Measurements from ENCODE around the gene MGST2. TPM values are rescaled to one million over a fixed set of nuclear protein-coding genes. Genes with fewer than 3 reads are reported as not detected.
"Not testable (repeated sequence)": the region's sequence is repeated elsewhere in the genome, so short reads cannot be mapped to it uniquely, and the experiment has no call there.

MGST2 gene
- polyA plus RNA-seq, 1 donor from 2014 or later = 2.0 TPM

DNA sequence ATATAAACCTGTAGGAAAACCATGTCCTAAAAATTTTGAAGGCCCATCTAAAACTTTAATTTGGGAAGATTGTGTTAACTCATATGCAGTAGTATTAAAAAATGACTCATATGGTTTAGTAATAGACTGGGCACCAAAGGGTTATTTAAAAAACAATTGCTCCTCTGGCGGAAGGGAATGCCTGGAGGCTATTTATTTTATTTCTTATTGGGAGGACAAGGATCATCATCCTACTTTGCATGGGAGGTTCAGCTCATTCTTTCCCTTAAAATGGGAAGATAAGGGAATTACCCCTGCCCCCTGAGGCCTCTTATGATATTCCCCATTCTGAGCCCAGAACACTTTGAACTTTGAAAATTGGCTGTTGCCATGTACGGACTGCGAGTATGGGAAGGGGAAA is 29.7 kb upstream of the MGST2 start:
- no peaks in the 10 kb centered on the region for H3K27me3 ChIP-seq (ENCODE audit: insufficient read depth, low read depth, low read length)
- no peaks in the 10 kb centered on the region for H3K36me3 ChIP-seq (ENCODE audit: insufficient read depth, low read length)
- H3K9me2 ChIP-seq (ENCODE audit: insufficient read depth, low read length) = no peaks in the 10 kb centered on the region
- no peaks in the 10 kb centered on the region for H4K20me1 ChIP-seq (ENCODE audit: insufficient read depth)
- no peak overlapping the region for H3K4me3 ChIP-seq (ENCODE audit: low read length)
- no peaks in the 10 kb centered on the region for H3K9me3 ChIP-seq (ENCODE audit: low read length)
- H3K27ac ChIP-seq (ENCODE audit: low read length) = no peak overlapping the region
- H3K9ac ChIP-seq (ENCODE audit: low read length) = no peak overlapping the region
- no peaks in the 10 kb centered on the region for H3K79me2 ChIP-seq (replicated peaks; ENCODE audit: insufficient read depth, low read length)
- H3F3A ChIP-seq (ENCODE audit: insufficient read depth, low read length, poor library complexity, severe bottlenecking) = no peaks in the 10 kb centered on the region
- H3K4me2 ChIP-seq (ENCODE audit: low read length) = no peak overlapping the region
- no peak for TF ChIP-seq EP300 (conservative IDR thresholded peaks at IDR 0.05; ENCODE audit: poor library complexity, severe bottlenecking)
- TF ChIP-seq RAD21 (conservative IDR thresholded peaks at IDR 0.05) = no peak
- TF ChIP-seq, protein P1, sequence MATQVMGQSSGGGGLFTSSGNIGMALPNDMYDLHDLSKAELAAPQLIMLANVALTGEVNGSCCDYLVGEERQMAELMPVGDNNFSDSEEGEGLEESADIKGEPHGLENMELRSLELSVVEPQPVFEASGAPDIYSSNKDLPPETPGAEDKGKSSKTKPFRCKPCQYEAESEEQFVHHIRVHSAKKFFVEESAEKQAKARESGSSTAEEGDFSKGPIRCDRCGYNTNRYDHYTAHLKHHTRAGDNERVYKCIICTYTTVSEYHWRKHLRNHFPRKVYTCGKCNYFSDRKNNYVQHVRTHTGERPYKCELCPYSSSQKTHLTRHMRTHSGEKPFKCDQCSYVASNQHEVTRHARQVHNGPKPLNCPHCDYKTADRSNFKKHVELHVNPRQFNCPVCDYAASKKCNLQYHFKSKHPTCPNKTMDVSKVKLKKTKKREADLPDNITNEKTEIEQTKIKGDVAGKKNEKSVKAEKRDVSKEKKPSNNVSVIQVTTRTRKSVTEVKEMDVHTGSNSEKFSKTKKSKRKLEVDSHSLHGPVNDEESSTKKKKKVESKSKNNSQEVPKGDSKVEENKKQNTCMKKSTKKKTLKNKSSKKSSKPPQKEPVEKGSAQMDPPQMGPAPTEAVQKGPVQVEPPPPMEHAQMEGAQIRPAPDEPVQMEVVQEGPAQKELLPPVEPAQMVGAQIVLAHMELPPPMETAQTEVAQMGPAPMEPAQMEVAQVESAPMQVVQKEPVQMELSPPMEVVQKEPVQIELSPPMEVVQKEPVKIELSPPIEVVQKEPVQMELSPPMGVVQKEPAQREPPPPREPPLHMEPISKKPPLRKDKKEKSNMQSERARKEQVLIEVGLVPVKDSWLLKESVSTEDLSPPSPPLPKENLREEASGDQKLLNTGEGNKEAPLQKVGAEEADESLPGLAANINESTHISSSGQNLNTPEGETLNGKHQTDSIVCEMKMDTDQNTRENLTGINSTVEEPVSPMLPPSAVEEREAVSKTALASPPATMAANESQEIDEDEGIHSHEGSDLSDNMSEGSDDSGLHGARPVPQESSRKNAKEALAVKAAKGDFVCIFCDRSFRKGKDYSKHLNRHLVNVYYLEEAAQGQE (IDR thresholded peaks at IDR 0.05; ENCODE audit: borderline replicate concordance) = no peak
- no peak for TF ChIP-seq SMC3 (conservative IDR thresholded peaks at IDR 0.05; ENCODE audit: poor library complexity)
- no peak for TF ChIP-seq EZH2 (IDR thresholded peaks at IDR 0.05; ENCODE audit: borderline replicate concordance, insufficient read depth, low read length, poor library complexity, severe bottlenecking)
- H2AFZ ChIP-seq (ENCODE audit: low read depth, low read length) = no peak overlapping the region

- not testable (repeated sequence) for H2AFZ ChIP-seq (ENCODE audit: low read depth, low read length); H3K36me3 ChIP-seq (ENCODE audit: insufficient read depth, low read length); H3K9me3 ChIP-seq (ENCODE audit: low read length); H3K79me2 ChIP-seq (replicated peaks; ENCODE audit: insufficient read depth, low read length); H3K4me3 ChIP-seq (ENCODE audit: low read length); H3F3A ChIP-seq (ENCODE audit: insufficient read depth, low read length, poor library complexity, severe bottlenecking); H3K9ac ChIP-seq (ENCODE audit: low read length); H3K27me3 ChIP-seq (ENCODE audit: insufficient read depth, low read depth, low read length); H3K9me2 ChIP-seq (ENCODE audit: insufficient read depth, low read length); H4K20me1 ChIP-seq (ENCODE audit: insufficient read depth); H3K4me2 ChIP-seq (ENCODE audit: low read length); H3K27ac ChIP-seq (ENCODE audit: low read length)
Observed at GRCh38 chr4:139638306-139638705, 27.3 kb upstream of the MGST2 start.

DNA sequence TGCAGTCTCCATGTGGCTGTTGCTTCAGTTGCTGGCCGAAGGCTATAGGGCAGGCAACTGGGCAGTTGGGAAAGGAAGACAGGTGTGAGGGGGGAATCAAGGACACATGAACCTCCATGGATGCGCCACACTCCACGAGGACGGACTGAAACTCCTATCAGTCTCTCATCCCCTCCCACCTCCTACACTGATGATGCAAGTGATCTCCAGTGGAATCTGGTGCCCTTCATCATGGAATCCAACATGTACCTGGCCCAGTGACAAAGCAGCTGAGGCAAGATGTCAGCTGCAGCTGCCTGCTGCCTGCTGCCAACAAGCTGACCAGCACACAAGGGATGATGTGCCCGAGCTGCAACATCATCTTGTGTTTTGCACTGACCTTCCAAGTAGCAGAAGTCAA is 26.0 kb upstream of the MGST2 start:
- H3K9me2 ChIP-seq (ENCODE audit: insufficient read depth, low read length) = no peaks in the 10 kb centered on the region
- no peak overlapping the region for H2AFZ ChIP-seq (ENCODE audit: low read depth, low read length)
- H3K4me2 ChIP-seq (ENCODE audit: low read length) = no peak overlapping the region
- no peaks in the 10 kb centered on the region for H3K79me2 ChIP-seq (replicated peaks; ENCODE audit: insufficient read depth, low read length)
- no peaks in the 10 kb centered on the region for H3K27me3 ChIP-seq (ENCODE audit: insufficient read depth, low read depth, low read length)
- no peaks in the 10 kb centered on the region for H4K20me1 ChIP-seq (ENCODE audit: insufficient read depth)
- H3K9me3 ChIP-seq (ENCODE audit: low read length) = no peaks in the 10 kb centered on the region
- no peak overlapping the region for H3K4me3 ChIP-seq (ENCODE audit: low read length)
- no peaks in the 10 kb centered on the region for H3F3A ChIP-seq (ENCODE audit: insufficient read depth, low read length, poor library complexity, severe bottlenecking)
- no peak overlapping the region for H3K27ac ChIP-seq (ENCODE audit: low read length)
- H3K36me3 ChIP-seq (ENCODE audit: insufficient read depth, low read length) = no peaks in the 10 kb centered on the region
- TF ChIP-seq TAF1 (IDR thresholded peaks at IDR 0.05; ENCODE audit: low read depth) (no peak), EP300 (conservative IDR thresholded peaks at IDR 0.05; ENCODE audit: poor library complexity, severe bottlenecking) (no peak), POLR2AphosphoS5 (IDR thresholded peaks at IDR 0.05) (no peak), SMC3 (conservative IDR thresholded peaks at IDR 0.05; ENCODE audit: poor library complexity) (no peak), MXI1 (conservative IDR thresholded peaks at IDR 0.05; ENCODE audit: poor library complexity, severe bottlenecking) (no peak), EZH2 (IDR thresholded peaks at IDR 0.05; ENCODE audit: borderline replicate concordance, insufficient read depth, low read length, poor library complexity, severe bottlenecking) (no peak), RAD21 (conservative IDR thresholded peaks at IDR 0.05) (no peak)
- TF ChIP-seq, protein P2, sequence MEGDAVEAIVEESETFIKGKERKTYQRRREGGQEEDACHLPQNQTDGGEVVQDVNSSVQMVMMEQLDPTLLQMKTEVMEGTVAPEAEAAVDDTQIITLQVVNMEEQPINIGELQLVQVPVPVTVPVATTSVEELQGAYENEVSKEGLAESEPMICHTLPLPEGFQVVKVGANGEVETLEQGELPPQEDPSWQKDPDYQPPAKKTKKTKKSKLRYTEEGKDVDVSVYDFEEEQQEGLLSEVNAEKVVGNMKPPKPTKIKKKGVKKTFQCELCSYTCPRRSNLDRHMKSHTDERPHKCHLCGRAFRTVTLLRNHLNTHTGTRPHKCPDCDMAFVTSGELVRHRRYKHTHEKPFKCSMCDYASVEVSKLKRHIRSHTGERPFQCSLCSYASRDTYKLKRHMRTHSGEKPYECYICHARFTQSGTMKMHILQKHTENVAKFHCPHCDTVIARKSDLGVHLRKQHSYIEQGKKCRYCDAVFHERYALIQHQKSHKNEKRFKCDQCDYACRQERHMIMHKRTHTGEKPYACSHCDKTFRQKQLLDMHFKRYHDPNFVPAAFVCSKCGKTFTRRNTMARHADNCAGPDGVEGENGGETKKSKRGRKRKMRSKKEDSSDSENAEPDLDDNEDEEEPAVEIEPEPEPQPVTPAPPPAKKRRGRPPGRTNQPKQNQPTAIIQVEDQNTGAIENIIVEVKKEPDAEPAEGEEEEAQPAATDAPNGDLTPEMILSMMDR (IDR thresholded peaks at IDR 0.05; ENCODE audit: poor library complexity, severe bottlenecking) = no peak
- TF ChIP-seq, protein P1 (IDR thresholded peaks at IDR 0.05; ENCODE audit: borderline replicate concordance) = no peak
- no peak overlapping the region for H3K9ac ChIP-seq (ENCODE audit: low read length)

Measured in neural cell (in vitro differentiated cells).